IMR-90 (cell line): ENCODE results near the gene KIAA0825. TPM values are rescaled to one million over a fixed set of nuclear protein-coding genes. Genes with fewer than 3 reads are reported as not detected.

Source experiments
- ATAC-seq: fragments of 200-7000 bp; cut with Tn5 transposase; 2 replicates; pipeline ENCODE4 v1.9.1; 2020; ENCODE audit warnings: low read depth, mild to moderate bottlenecking, moderate library complexity
- BruUV-seq: library from RNA; stranded (reverse); fragments of 400-500 nt; replicated peaks from 2 replicates; lab custom pipeline; 2021; lab: Mats Ljungman, UMichigan
- CTCF ChIA-PET: fragments of 300-600 bp; formaldehyde crosslinking; extraction: SDS; loops from one replicate; lab custom pipeline; 2021; ENCODE audit warnings: antibody characterized with exemption; lab: Yijun Ruan, JAX
- POLR2A ChIA-PET: fragments of 300-600 bp; sonication (Branson Sonifier 250); formaldehyde crosslinking; loops from one replicate; lab custom pipeline; 2022; ENCODE audit warnings: antibody characterized with exemption; ENCODE audit not compliant: unreplicated experiment; lab: Charles Lee
- DNase-seq: peaks from one replicate; pipeline ENCODE4 v3.0.0; 2013
- H2AFZ ChIP-seq: replicated peaks from 2 replicates; pipeline ENCODE3; 2013; ENCODE audit warnings: low read length, mild to moderate bottlenecking; ENCODE audit not compliant: poor library complexity
- H2AK5ac ChIP-seq: 2 replicates; pipeline ENCODE4 v1.6.1; 2013; ENCODE audit warnings: low read depth, low read length, inconsistent platforms
- H2AK9ac ChIP-seq: replicated peaks from 2 replicates; pipeline ENCODE3; 2013; ENCODE audit warnings: mild to moderate bottlenecking, low read depth, low read length, moderate library complexity; ENCODE audit not compliant: poor library complexity
- H2BK120ac ChIP-seq: 2 replicates; pipeline ENCODE4 v1.6.1; 2013; ENCODE audit warnings: low read depth, low read length, inconsistent platforms
- H2BK15ac ChIP-seq: 3 replicates; pipeline ENCODE4 v1.6.1; 2013; ENCODE audit warnings: low read depth, low read length, inconsistent platforms
- H2BK20ac ChIP-seq: 2 replicates; pipeline ENCODE4 v1.6.1; 2013; ENCODE audit warnings: low read depth, mild to moderate bottlenecking, inconsistent platforms, low read length, moderate library complexity
- H2BK5ac ChIP-seq: 2 replicates; pipeline ENCODE4 v1.6.1; 2013; ENCODE audit warnings: mild to moderate bottlenecking, low read depth, low read length, inconsistent platforms; ENCODE audit not compliant: poor library complexity, severe bottlenecking
- H3K14ac ChIP-seq: replicated peaks from 2 replicates; pipeline ENCODE4 v1.6.1; 2013; ENCODE audit warnings: low read depth, low read length, inconsistent platforms
- H3K18ac ChIP-seq: 2 replicates; pipeline ENCODE4 v1.6.1; 2013; ENCODE audit warnings: low read depth, low read length, control low read depth
- H3K23ac ChIP-seq: 2 replicates; pipeline ENCODE4 v1.6.1; 2013; ENCODE audit warnings: low read depth, low read length, inconsistent platforms
- H3K27ac ChIP-seq: 2 replicates; pipeline ENCODE4 v1.5.1; 2013; ENCODE audit warnings: mild to moderate bottlenecking, control low read depth, low read length; ENCODE audit not compliant: insufficient read depth
- H3K27me3 ChIP-seq: 2 replicates; pipeline ENCODE4 v1.6.1; 2013; ENCODE audit warnings: low read length; ENCODE audit not compliant: control insufficient read depth, insufficient read depth
- H3K36me3 ChIP-seq: 2 replicates; pipeline ENCODE4 v1.6.1; 2013; ENCODE audit warnings: low read length, mixed read lengths; ENCODE audit not compliant: control insufficient read depth, insufficient read depth
- H3K4ac ChIP-seq: 2 replicates; pipeline ENCODE4 v1.6.1; 2013; ENCODE audit warnings: low read depth, low read length, inconsistent platforms
- H3K4me1 ChIP-seq: 2 replicates; pipeline ENCODE4 v1.6.1; 2013; ENCODE audit warnings: low read length, mixed read lengths; ENCODE audit not compliant: control insufficient read depth, insufficient read depth
- H3K4me2 ChIP-seq: 2 replicates; pipeline ENCODE4 v1.6.1; 2013; ENCODE audit warnings: low read depth, mild to moderate bottlenecking, control low read depth, low read length, moderate library complexity
- H3K4me3 ChIP-seq: 2 replicates; pipeline ENCODE4 v1.5.1; 2013; ENCODE audit warnings: low read depth, mild to moderate bottlenecking, control low read depth, low read length, moderate library complexity; ENCODE audit not compliant: insufficient read depth
- H3K56ac ChIP-seq: 2 replicates; pipeline ENCODE4 v1.6.1; 2013; ENCODE audit warnings: low read length, inconsistent platforms; ENCODE audit not compliant: insufficient read depth; ENCODE audit errors: extremely low read depth
- H3K79me1 ChIP-seq, 2 experiments: 2 replicates each; pipeline ENCODE4 v1.6.1; 2013; ENCODE audit warnings: low read length in 2 of 2, inconsistent platforms in 1 of 2, low read depth in 1 of 2
- H3K9ac ChIP-seq: 2 replicates; pipeline ENCODE4 v1.6.1; 2013; ENCODE audit warnings: low read depth, low read length, control low read depth
- H3K9me1 ChIP-seq: 2 replicates; pipeline ENCODE4 v1.6.1; 2013; ENCODE audit warnings: low read length, inconsistent platforms; ENCODE audit not compliant: insufficient read depth
- H3K9me3 ChIP-seq: 2 replicates; pipeline ENCODE4 v1.6.1; 2013; ENCODE audit warnings: low read length; ENCODE audit not compliant: control insufficient read depth, insufficient read depth
- H4K20me1 ChIP-seq: 2 replicates; pipeline ENCODE4 v1.6.1; 2013; ENCODE audit warnings: low read length, inconsistent platforms; ENCODE audit not compliant: insufficient read depth
- H4K5ac ChIP-seq: 2 replicates; pipeline ENCODE4 v1.6.1; 2013; ENCODE audit warnings: mild to moderate bottlenecking, low read depth, low read length, control low read depth
- H4K8ac ChIP-seq, 2 experiments: 2 replicates each; pipeline ENCODE4 v1.6.1; 2013; ENCODE audit warnings: low read depth in 2 of 2, low read length in 2 of 2, control low read depth in 1 of 2, inconsistent platforms in 1 of 2
- H4K91ac ChIP-seq: 2 replicates; pipeline ENCODE4 v1.6.1; 2013; ENCODE audit warnings: low read depth, low read length, inconsistent platforms; ENCODE audit not compliant: insufficient read depth
- BHLHE40 ChIP-seq: fragments of 150-350 bp; IDR thresholded peaks from 2 replicates; pipeline ENCODE4 v1.6.1; 2016; ENCODE audit warnings: mild to moderate bottlenecking, low read depth, low read length
- CEBPB ChIP-seq: IDR thresholded peaks from 2 replicates; pipeline ENCODE4 v1.6.1; 2012; ENCODE audit warnings: low read depth, low read length, improper control_type of control experiment
- CHD1 ChIP-seq: IDR thresholded peaks from 2 replicates; pipeline ENCODE4 v1.6.1; 2012; ENCODE audit warnings: low read depth, low read length, improper control_type of control experiment
- FOS ChIP-seq: fragments of 150-350 bp; IDR thresholded peaks from 2 replicates; pipeline ENCODE4 v1.6.1; 2016; ENCODE audit warnings: low read depth, low read length
- MAFK ChIP-seq: IDR thresholded peaks from 2 replicates; pipeline ENCODE4 v1.6.1; 2012; ENCODE audit warnings: low read depth, low read length, improper control_type of control experiment
- MAZ ChIP-seq: IDR thresholded peaks from 2 replicates; pipeline ENCODE4 v1.6.1; 2012; ENCODE audit warnings: low read depth, mild to moderate bottlenecking, low read length, improper control_type of control experiment, moderate library complexity, borderline replicate concordance
- MXI1 ChIP-seq: IDR thresholded peaks from 2 replicates; pipeline ENCODE4 v1.6.1; 2012; ENCODE audit warnings: low read depth, mild to moderate bottlenecking, low read length, moderate library complexity, borderline replicate concordance
- NFE2L2 ChIP-seq: fragments of 150-350 bp; IDR thresholded peaks from 2 replicates; pipeline ENCODE4 v1.6.1; 2016; ENCODE audit warnings: low read depth, mild to moderate bottlenecking, low read length
- POLR2A ChIP-seq: IDR thresholded peaks from 2 replicates; pipeline ENCODE4 v1.6.1; 2012; ENCODE audit warnings: mild to moderate bottlenecking, low read depth, low read length
- RAD21 ChIP-seq: IDR thresholded peaks from 2 replicates; pipeline ENCODE4 v1.6.1; 2012; ENCODE audit warnings: low read length, improper control_type of control experiment
- RCOR1 ChIP-seq: IDR thresholded peaks from 2 replicates; pipeline ENCODE4 v1.6.1; 2012; ENCODE audit warnings: mild to moderate bottlenecking, low read length, improper control_type of control experiment; ENCODE audit not compliant: insufficient replicate concordance
- RFX5 ChIP-seq: IDR thresholded peaks from 2 replicates; pipeline ENCODE4 v1.8.0; 2012; ENCODE audit warnings: low read depth, mild to moderate bottlenecking, low read length, moderate library complexity
- SMC3 ChIP-seq: fragments of 150-350 bp; IDR thresholded peaks from 2 replicates; pipeline ENCODE4 v1.6.1; 2016; ENCODE audit warnings: low read depth, mild to moderate bottlenecking, antibody characterized with exemption, low read length, moderate library complexity
- WGBS, 2 experiments: methylation state at CpG; one replicate each; pipeline versions ENCODE4 v1.1.5 to v1.1.7; 2013; ENCODE audit warnings: missing lambda C conversion rate in 2 of 2; ENCODE audit not compliant: insufficient read length in 1 of 2; ENCODE audit errors: extremely low coverage in 2 of 2; 5-methylcytosine and 5-hydroxymethylcytosine counted together
- dilution Hi-C: fragments of 300-500 bp; cut with HindIII; formaldehyde crosslinking; loops from one replicate; pipeline ENCODE4 v1.14.3; 2018; ENCODE audit warnings: low sequenced_read_pairs; ENCODE audit not compliant: unreplicated experiment
- in situ Hi-C: fragments of 300-500 bp; cut with MboI; formaldehyde crosslinking; loops from 3 replicates; pipeline ENCODE4 v1.14.3; 2019; ENCODE audit warnings: low sequenced_read_pairs, inconsistent platforms, mixed read lengths
- intact Hi-C: fragments of 100-400 bp; cut with micrococcal nuclease; formaldehyde crosslinking; loops from 2 replicates; pipeline ENCODE4 v1.10.0; 2022
- polyA plus RNA-seq, 3 experiments: library from polyadenylated mRNA; depleted of rRNA; stranded (reverse); fragments of >200 nt; gene quantifications; 2 replicates each; pipeline ENCODE4 v1.2.3, GENCODE V29; 2012; ENCODE audit warnings: low replicate concordance in 1 of 3
- total RNA-seq: library from RNA; depleted of rRNA; stranded (reverse); fragments of >200 nt; gene quantifications from 2 replicates; pipeline ENCODE4 v1.2.3, GENCODE V29; 2012
- TF ChIP-seq, protein P1 (sequence below): fragments of 150-350 bp; IDR thresholded peaks from 2 replicates; pipeline ENCODE4 v1.6.1; 2016; ENCODE audit warnings: low read depth, mild to moderate bottlenecking, low read length, moderate library complexity, borderline replicate concordance
- TF ChIP-seq, protein P2 (sequence below): fragments of 150-350 bp; IDR thresholded peaks from 2 replicates; pipeline ENCODE4 v1.6.1; 2017; ENCODE audit warnings: mild to moderate bottlenecking, antibody characterized with exemption, low read length, low read depth
- TF ChIP-seq, protein P3 (sequence below): conservative IDR thresholded peaks from 2 replicates; pipeline ENCODE4 v1.5.1; 2012; ENCODE audit warnings: mild to moderate bottlenecking, low read depth, low read length, improper control_type of control experiment

KIAA0825 gene
- total and polyA plus RNA-seq, 2 of the 4 experiments (the other 2 are of a cell fraction) = 0.46 to 1.8 TPM

DNA sequence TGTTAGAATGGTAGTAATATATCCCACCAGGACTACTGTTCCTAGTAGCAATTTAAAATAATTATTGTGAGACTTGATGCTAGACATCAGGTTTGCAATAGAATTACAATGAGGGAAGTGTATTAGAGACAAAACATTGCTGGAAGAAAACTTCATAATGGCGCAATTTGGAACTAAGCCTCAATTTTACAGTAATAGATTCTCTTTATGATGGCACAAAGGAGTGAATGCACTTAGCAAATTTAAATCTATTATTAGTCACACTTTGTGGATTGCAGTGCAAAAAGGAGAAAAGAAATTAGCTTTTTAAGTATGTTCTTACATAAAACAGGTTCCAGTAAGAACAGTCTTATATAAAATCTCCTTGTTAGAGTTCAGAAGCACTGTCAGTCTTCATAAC lies 358.3 kb downstream of the KIAA0825 start:
- H4K8ac ChIP-seq = no peak overlapping the region
- H3K4me1 ChIP-seq = no peaks in the 10 kb centered on the region
- intact Hi-C loops = no loop called here
- H3K14ac ChIP-seq = no peak overlapping the region
- H4K91ac ChIP-seq = no peak overlapping the region
- no peak overlapping the region for H2AK5ac ChIP-seq
- no peak overlapping the region for H3K23ac ChIP-seq
- CTCF ChIA-PET = interaction anchor here (0.9 kb wide), 1 partner anchor 9 kb away, joined by 3 read pairs; no protein-coding TSS in a partner anchor
- H3K9me3 ChIP-seq = no peaks in the 10 kb centered on the region
- no peak for DNase-seq
- no peak overlapping the region for H3K4ac ChIP-seq
- H3K27me3 ChIP-seq = no peaks in the 10 kb centered on the region
- dilution Hi-C loops = no loop called here
- POLR2A ChIA-PET = no interaction called here
- no peak overlapping the region for H3K4me3 ChIP-seq
- H4K20me1 ChIP-seq = no peaks in the 10 kb centered on the region
- H3K4me2 ChIP-seq = no peak overlapping the region
- WGBS, 2 experiments = no CpG with 5 or more reads among the region's 1 CpG
- no peak overlapping the region for H3K27ac ChIP-seq
- in situ Hi-C loops = no loop called here
- no peaks in the 10 kb centered on the region for H3K36me3 ChIP-seq
- H2AK9ac ChIP-seq = no peak overlapping the region
- no peak overlapping the region for H2BK15ac ChIP-seq
- H3K9ac ChIP-seq = no peak overlapping the region
- TF ChIP-seq RAD21 (no peak), MXI1 (no peak), FOS (no peak), CEBPB (no peak), RCOR1 (no peak), CHD1 (no peak), POLR2A (no peak), MAZ (no peak), SMC3 (no peak), BHLHE40 (no peak), MAFK (no peak), NFE2L2 (no peak), RFX5 (no peak)
- TF ChIP-seq, protein P1, sequence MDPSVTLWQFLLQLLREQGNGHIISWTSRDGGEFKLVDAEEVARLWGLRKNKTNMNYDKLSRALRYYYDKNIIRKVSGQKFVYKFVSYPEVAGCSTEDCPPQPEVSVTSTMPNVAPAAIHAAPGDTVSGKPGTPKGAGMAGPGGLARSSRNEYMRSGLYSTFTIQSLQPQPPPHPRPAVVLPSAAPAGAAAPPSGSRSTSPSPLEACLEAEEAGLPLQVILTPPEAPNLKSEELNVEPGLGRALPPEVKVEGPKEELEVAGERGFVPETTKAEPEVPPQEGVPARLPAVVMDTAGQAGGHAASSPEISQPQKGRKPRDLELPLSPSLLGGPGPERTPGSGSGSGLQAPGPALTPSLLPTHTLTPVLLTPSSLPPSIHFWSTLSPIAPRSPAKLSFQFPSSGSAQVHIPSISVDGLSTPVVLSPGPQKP = no peak
- TF ChIP-seq, protein P2, sequence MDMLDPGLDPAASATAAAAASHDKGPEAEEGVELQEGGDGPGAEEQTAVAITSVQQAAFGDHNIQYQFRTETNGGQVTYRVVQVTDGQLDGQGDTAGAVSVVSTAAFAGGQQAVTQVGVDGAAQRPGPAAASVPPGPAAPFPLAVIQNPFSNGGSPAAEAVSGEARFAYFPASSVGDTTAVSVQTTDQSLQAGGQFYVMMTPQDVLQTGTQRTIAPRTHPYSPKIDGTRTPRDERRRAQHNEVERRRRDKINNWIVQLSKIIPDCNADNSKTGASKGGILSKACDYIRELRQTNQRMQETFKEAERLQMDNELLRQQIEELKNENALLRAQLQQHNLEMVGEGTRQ = no peak
- TF ChIP-seq, protein P3, sequence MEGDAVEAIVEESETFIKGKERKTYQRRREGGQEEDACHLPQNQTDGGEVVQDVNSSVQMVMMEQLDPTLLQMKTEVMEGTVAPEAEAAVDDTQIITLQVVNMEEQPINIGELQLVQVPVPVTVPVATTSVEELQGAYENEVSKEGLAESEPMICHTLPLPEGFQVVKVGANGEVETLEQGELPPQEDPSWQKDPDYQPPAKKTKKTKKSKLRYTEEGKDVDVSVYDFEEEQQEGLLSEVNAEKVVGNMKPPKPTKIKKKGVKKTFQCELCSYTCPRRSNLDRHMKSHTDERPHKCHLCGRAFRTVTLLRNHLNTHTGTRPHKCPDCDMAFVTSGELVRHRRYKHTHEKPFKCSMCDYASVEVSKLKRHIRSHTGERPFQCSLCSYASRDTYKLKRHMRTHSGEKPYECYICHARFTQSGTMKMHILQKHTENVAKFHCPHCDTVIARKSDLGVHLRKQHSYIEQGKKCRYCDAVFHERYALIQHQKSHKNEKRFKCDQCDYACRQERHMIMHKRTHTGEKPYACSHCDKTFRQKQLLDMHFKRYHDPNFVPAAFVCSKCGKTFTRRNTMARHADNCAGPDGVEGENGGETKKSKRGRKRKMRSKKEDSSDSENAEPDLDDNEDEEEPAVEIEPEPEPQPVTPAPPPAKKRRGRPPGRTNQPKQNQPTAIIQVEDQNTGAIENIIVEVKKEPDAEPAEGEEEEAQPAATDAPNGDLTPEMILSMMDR = no peak
- no peak overlapping the region for H3K56ac ChIP-seq
- no peak overlapping the region for H2AFZ ChIP-seq
- H2BK120ac ChIP-seq = no peak overlapping the region
- no peak overlapping the region for H2BK5ac ChIP-seq
- no peak for ATAC-seq
- H2BK20ac ChIP-seq = no peak overlapping the region
- H3K9me1 ChIP-seq = no peaks in the 10 kb centered on the region
- no peak overlapping the region for H3K18ac ChIP-seq
- no peaks in the 10 kb centered on the region for H3K79me1 ChIP-seq
- BruUV-seq = no TSS peak
- H4K5ac ChIP-seq = no peak overlapping the region
